Brain microvascular endothelial cell (primary cell): ENCODE data around the gene AFTPH.

Source experiments
- DNase-seq: peaks from one replicate; pipeline ENCODE4 v3.0.0-alpha.2; 2020
- H3K27ac ChIP-seq: fragments of 250-450 bp; sonication (Bioruptor Pico); 2 replicates; pipeline ENCODE4 v1.5.1; 2020; ENCODE audit warnings: mild to moderate bottlenecking, moderate library complexity
- H3K27me3 ChIP-seq: fragments of 250-450 bp; sonication (Bioruptor Pico); replicated peaks from 2 replicates; pipeline ENCODE4 v1.5.1; 2020; ENCODE audit warnings: mild to moderate bottlenecking
- H3K36me3 ChIP-seq: fragments of 250-450 bp; sonication (Bioruptor Pico); replicated peaks from 2 replicates; pipeline ENCODE4 v1.5.1; 2020; ENCODE audit warnings: mild to moderate bottlenecking
- H3K4me3 ChIP-seq: 2 replicates; pipeline ENCODE4 v1.5.1; 2011; ENCODE audit warnings: low read depth, mild to moderate bottlenecking, control low read depth, low read length, moderate library complexity
- in situ Hi-C: cut with HindIII; loops from 2 replicates; pipeline ENCODE4 v1.10.0; 2017; ENCODE audit warnings: low sequenced_read_pairs, low pct_ligation_motif_present
- TF ChIP-seq, protein P1 (sequence below): IDR thresholded peaks from 2 replicates; pipeline ENCODE4 v1.5.1; 2011; ENCODE audit warnings: low read depth, mild to moderate bottlenecking, moderate library complexity, low read length, control low read depth, inconsistent platforms; ENCODE audit errors: missing control alignments

The AFTPH gene

DNA sequence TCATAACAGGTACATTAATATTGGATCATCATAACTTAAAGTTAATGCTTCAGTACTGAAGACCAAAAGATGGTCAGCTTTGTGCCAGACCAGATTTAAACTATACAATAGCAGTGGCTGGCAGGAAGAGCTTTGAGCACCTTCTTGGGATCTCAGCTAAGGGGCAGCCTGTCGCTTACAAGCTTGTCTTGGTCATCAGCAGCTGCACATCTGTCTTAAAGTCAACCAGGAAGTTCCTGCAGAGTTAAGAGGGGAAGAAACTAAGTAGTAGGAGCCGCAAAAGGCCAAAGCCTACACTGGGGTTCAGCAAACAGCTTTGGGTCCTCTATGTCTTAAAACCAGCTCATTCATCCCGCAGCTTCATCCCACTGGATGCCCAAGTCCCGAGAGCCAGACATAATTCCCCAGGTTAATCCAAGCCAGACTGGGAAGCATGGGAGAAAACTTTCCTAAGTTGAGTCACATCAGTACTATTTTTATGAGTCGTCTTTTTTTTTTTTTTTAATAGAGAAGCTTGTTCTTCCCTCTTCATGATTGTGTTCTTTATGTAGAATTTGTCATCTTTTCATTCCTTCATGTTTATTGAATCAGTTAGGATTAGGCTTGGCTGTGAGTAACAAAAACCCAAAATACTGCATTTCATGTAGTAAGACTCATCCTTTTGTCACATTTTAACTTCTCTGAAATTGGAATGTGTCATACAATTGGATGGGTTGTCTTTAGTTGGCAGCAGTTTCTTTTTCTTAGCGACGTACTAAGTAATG is 70.3 kb downstream of the AFTPH start:
- Histone ChIP-seq H3K27me3 (peaks cover 11% of the 10 kb centered on the region), H3K36me3 (peaks cover 3% of the 10 kb centered on the region), H3K4me3 (no peak overlapping the region), H3K27ac (no peak overlapping the region)
- no peak for DNase-seq
- TF ChIP-seq, protein P1, sequence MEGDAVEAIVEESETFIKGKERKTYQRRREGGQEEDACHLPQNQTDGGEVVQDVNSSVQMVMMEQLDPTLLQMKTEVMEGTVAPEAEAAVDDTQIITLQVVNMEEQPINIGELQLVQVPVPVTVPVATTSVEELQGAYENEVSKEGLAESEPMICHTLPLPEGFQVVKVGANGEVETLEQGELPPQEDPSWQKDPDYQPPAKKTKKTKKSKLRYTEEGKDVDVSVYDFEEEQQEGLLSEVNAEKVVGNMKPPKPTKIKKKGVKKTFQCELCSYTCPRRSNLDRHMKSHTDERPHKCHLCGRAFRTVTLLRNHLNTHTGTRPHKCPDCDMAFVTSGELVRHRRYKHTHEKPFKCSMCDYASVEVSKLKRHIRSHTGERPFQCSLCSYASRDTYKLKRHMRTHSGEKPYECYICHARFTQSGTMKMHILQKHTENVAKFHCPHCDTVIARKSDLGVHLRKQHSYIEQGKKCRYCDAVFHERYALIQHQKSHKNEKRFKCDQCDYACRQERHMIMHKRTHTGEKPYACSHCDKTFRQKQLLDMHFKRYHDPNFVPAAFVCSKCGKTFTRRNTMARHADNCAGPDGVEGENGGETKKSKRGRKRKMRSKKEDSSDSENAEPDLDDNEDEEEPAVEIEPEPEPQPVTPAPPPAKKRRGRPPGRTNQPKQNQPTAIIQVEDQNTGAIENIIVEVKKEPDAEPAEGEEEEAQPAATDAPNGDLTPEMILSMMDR, result no peak
- in situ Hi-C loops, result no loop called here

GRCh38 chr2:64595397-64596176 is 71.5 kb downstream of the AFTPH start:
- in situ Hi-C loops, result no loop called here
- Histone ChIP-seq H3K27me3 (peaks cover 12% of the 10 kb centered on the region), H3K4me3 (no peak overlapping the region), H3K36me3 (peaks cover 3% of the 10 kb centered on the region), H3K27ac (no peak overlapping the region)
- DNase-seq, result no peak
- TF ChIP-seq, protein P1, result peak; percentile 54

GRCh38 chr2:64598226-64598625 is 74.1 kb downstream of the AFTPH start:
- no peak overlapping the region for H3K27ac ChIP-seq
- in situ Hi-C loops, result no loop called here
- TF ChIP-seq, protein P1, result no peak

DNA sequence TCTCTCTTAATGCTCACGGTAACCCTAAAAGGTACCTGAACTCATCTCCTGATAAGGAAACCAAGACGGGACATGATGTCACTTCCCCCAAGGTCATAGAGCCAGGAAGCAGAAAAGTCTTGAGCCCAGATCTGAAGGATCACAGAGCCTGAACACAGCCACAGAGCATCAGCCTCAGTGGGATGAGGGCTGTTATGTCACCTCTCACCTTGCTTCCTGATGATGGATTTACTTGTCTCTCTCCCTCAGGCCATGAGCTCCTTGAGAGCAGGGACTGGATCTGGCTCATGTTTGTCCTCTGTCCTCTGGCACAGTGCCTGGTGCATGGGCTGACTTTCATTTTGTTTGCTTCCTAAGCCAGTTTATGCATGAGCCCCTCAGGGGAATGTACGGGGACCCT is 75.3 kb downstream of the AFTPH start:
- TF ChIP-seq, protein P1, result no peak
- H3K36me3 ChIP-seq, result no peaks in the 10 kb centered on the region

More at GRCh38 chr2:64598226-64598625, 74.1 kb downstream of the AFTPH start:
- no peak for DNase-seq
- no peak overlapping the region for H3K4me3 ChIP-seq
- H3K36me3 ChIP-seq, result no peaks in the 10 kb centered on the region
- H3K27me3 ChIP-seq, result peaks cover 12% of the 10 kb centered on the region

GRCh38 chr2:64601034-64601754 is 77.1 kb downstream of the AFTPH start:
- Histone ChIP-seq H3K4me3 (no peak overlapping the region), H3K27ac (no peak overlapping the region), H3K36me3 (no peaks in the 10 kb centered on the region), H3K27me3 (peaks cover 12% of the 10 kb centered on the region)
- in situ Hi-C loops, result no loop called here
- no peak for DNase-seq
- TF ChIP-seq, protein P1, result no peak

More for the DNA sequence above, 75.3 kb downstream of the AFTPH start:
- Histone ChIP-seq H3K27me3 (peaks cover 12% of the 10 kb centered on the region), H3K27ac (no peak overlapping the region), H3K4me3 (no peak overlapping the region)
- no peak for DNase-seq
- in situ Hi-C loops, result no loop called here
